SK-N-SH (cell line): ENCODE data around the gene CPN2. TPM values are rescaled to one million over a fixed set of nuclear protein-coding genes. Genes with fewer than 3 reads are reported as not detected.

Source experiments
- CTCF ChIA-PET: fragments of 300-600, 350-600 bp; formaldehyde crosslinking; extraction: SDS; loops from one replicate; lab custom pipeline; 2021; lab: Yijun Ruan, JAX
- POLR2A ChIA-PET: fragments of 350-600 bp; sonication (Branson Sonifier 250); formaldehyde crosslinking; extraction: SDS; loops from one replicate; lab custom pipeline; 2020; ENCODE audit warnings: antibody characterized with exemption, inconsistent platforms; lab: Yijun Ruan, JAX
- DNase-seq: peaks from one replicate; pipeline ENCODE4 v3.0.0; 2012
- H2AFZ ChIP-seq: fragments of 200-600 bp; sonication (generic); 2 replicates; pipeline ENCODE4 v1.8.1; 2016; ENCODE audit warnings: antibody characterized with exemption, mild to moderate bottlenecking, low read depth
- H3F3A ChIP-seq: fragments of 200-600 bp; sonication (generic); replicated peaks from 2 replicates; pipeline ENCODE3; 2016; ENCODE audit warnings: antibody characterized with exemption, mild to moderate bottlenecking; ENCODE audit not compliant: insufficient read depth
- H3K27ac ChIP-seq, 2 experiments: fragments of 200-500 bp in 1 of 2; fragments of 200-600 bp in 1 of 2; sonication (Bioruptor generic) in 1 of 2; sonication (generic), shearing (Covaris generic) in 1 of 2; 2 replicates each; pipeline versions ENCODE4 v1.5.1 to v1.6.1; 2014 to 2016; ENCODE audit warnings: low read depth in 2 of 2, inconsistent platforms in 1 of 2, low read length in 1 of 2, mild to moderate bottlenecking in 1 of 2, mixed read lengths in 1 of 2
- H3K27me3 ChIP-seq: fragments of 200-600 bp; sonication (generic), shearing (Covaris generic); 2 replicates; pipeline ENCODE4 v1.6.1; 2016; ENCODE audit warnings: mixed run types; ENCODE audit not compliant: insufficient read depth
- H3K36me3 ChIP-seq, 2 experiments: fragments of 200-500 bp in 1 of 2; fragments of 200-600 bp in 1 of 2; sonication (Bioruptor generic) in 1 of 2; sonication (generic) in 1 of 2; replicated peaks in 1 of 2; 2 replicates each; pipeline versions ENCODE3 to v1.5.1; 2014 to 2016; ENCODE audit warnings: low read length in 1 of 2, mild to moderate bottlenecking in 1 of 2; ENCODE audit not compliant: insufficient read depth in 2 of 2, control insufficient read depth in 1 of 2
- H3K4me1 ChIP-seq, 2 experiments: fragments of 200-500 bp in 1 of 2; fragments of 200-600 bp in 1 of 2; sonication (Bioruptor generic) in 1 of 2; sonication (generic), shearing (Covaris generic) in 1 of 2; 2 replicates each; pipeline versions ENCODE4 v1.5.1 to v1.6.1; 2014 to 2016; ENCODE audit warnings: low read depth in 1 of 2, low read length in 1 of 2, mixed run types in 1 of 2; ENCODE audit not compliant: insufficient read depth in 2 of 2, control insufficient read depth in 1 of 2
- H3K4me2 ChIP-seq: fragments of 200-600 bp; sonication (generic), shearing (Covaris generic); 2 replicates; pipeline ENCODE4 v1.6.1; 2017; ENCODE audit warnings: mixed run types
- H3K4me3 ChIP-seq, 2 experiments: fragments of 200-500 bp in 1 of 2; fragments of 200-600 bp in 1 of 2; sonication (Bioruptor generic) in 1 of 2; sonication (generic), shearing (Covaris generic) in 1 of 2; 2 replicates each; pipeline versions ENCODE4 v1.5.1 to v1.8.1; 2014 to 2016; ENCODE audit warnings: low read depth in 2 of 2, inconsistent platforms in 1 of 2, low read length in 1 of 2, mild to moderate bottlenecking in 1 of 2, mixed read lengths in 1 of 2, moderate library complexity in 1 of 2
- H3K79me2 ChIP-seq: fragments of 200-600 bp; sonication (generic); 2 replicates; pipeline ENCODE4 v1.8.1; 2017; ENCODE audit warnings: mild to moderate bottlenecking; ENCODE audit not compliant: insufficient read depth
- H3K9ac ChIP-seq: fragments of 200-600 bp; sonication (generic); 2 replicates; pipeline ENCODE4 v1.6.1; 2017; ENCODE audit warnings: mixed run types
- H3K9me2 ChIP-seq: fragments of 200-600 bp; sonication (generic); 2 replicates; pipeline ENCODE4 v1.6.1; 2017; ENCODE audit warnings: mixed run types
- H3K9me3 ChIP-seq: fragments of 200-600 bp; sonication (generic); 2 replicates; pipeline ENCODE4 v1.6.1; 2017; ENCODE audit warnings: mixed run types, mild to moderate bottlenecking, moderate library complexity
- H4K20me1 ChIP-seq: fragments of 200-600 bp; sonication (generic); 2 replicates; pipeline ENCODE4 v1.6.1; 2017; ENCODE audit warnings: mild to moderate bottlenecking, mixed run types; ENCODE audit not compliant: insufficient read depth
- ELF1 ChIP-seq: IDR thresholded peaks from 2 replicates; pipeline ENCODE4 v1.4.0; 2012
- FOXM1 ChIP-seq: IDR thresholded peaks from 2 replicates; pipeline ENCODE4 v1.4.0; 2012; ENCODE audit warnings: low read depth, mild to moderate bottlenecking
- GABPA ChIP-seq: IDR thresholded peaks from 2 replicates; pipeline ENCODE4 v1.4.0; 2012; ENCODE audit warnings: low read depth, mild to moderate bottlenecking
- IRF3 ChIP-seq: fragments of 150-350 bp; IDR thresholded peaks from 2 replicates; pipeline ENCODE4 v1.6.1; 2016; ENCODE audit warnings: mild to moderate bottlenecking, low read depth, low read length
- NRF1 ChIP-seq: IDR thresholded peaks from 2 replicates; pipeline ENCODE4 v1.6.1; 2012; ENCODE audit warnings: low read depth, mild to moderate bottlenecking, low read length
- PBX3 ChIP-seq: IDR thresholded peaks from 2 replicates; pipeline ENCODE4; 2012
- POLR2AphosphoS5 ChIP-seq: IDR thresholded peaks from 2 replicates; pipeline ENCODE4 v1.6.1; 2012; ENCODE audit warnings: low read depth, low read length
- RAD21 ChIP-seq: IDR thresholded peaks from 2 replicates; pipeline ENCODE4 v1.6.1; 2012; ENCODE audit warnings: mild to moderate bottlenecking, low read length
- REST ChIP-seq: IDR thresholded peaks from 2 replicates; pipeline ENCODE4 v1.6.1; 2012; ENCODE audit warnings: mild to moderate bottlenecking, low read depth, low read length, moderate library complexity
- RFX5 ChIP-seq: IDR thresholded peaks from 2 replicates; pipeline ENCODE4 v1.6.1; 2012; ENCODE audit warnings: mild to moderate bottlenecking, improper control_type of control experiment, low read length
- RXRA ChIP-seq: IDR thresholded peaks from 2 replicates; pipeline ENCODE4 v1.4.0; 2012; ENCODE audit warnings: low read depth, mild to moderate bottlenecking, borderline replicate concordance
- SIN3A ChIP-seq: IDR thresholded peaks from 2 replicates; pipeline ENCODE4 v1.6.1; 2012; ENCODE audit warnings: low read depth, mild to moderate bottlenecking, low read length, moderate library complexity, borderline replicate concordance
- SMC3 ChIP-seq: IDR thresholded peaks from 2 replicates; pipeline ENCODE4 v1.6.1; 2012; ENCODE audit warnings: low read depth, low read length, improper control_type of control experiment
- TAF1 ChIP-seq: IDR thresholded peaks from 2 replicates; pipeline ENCODE4 v1.6.1; 2012; ENCODE audit warnings: low read depth, mild to moderate bottlenecking, low read length, moderate library complexity, borderline replicate concordance
- TCF12 ChIP-seq: IDR thresholded peaks from 2 replicates; pipeline ENCODE4 v1.4.0; 2012
- TEAD4 ChIP-seq: IDR thresholded peaks from 2 replicates; pipeline ENCODE4 v1.4.0; 2012; ENCODE audit warnings: mild to moderate bottlenecking, borderline replicate concordance; ENCODE audit not compliant: insufficient read depth
- USF1 ChIP-seq: IDR thresholded peaks from 2 replicates; pipeline ENCODE4 v1.4.0; 2012; ENCODE audit warnings: low read depth, borderline replicate concordance
- USF2 ChIP-seq: fragments of 150-350 bp; IDR thresholded peaks from 2 replicates; pipeline ENCODE4 v1.6.1; 2017; ENCODE audit warnings: antibody characterized with exemption, low read length, low read depth, borderline replicate concordance
- WGBS: methylation state at CpG from one replicate; pipeline ENCODE4 v1.1.6; 2017; ENCODE audit warnings: low lambda C conversion rate; 5-methylcytosine and 5-hydroxymethylcytosine counted together
- polyA plus RNA-seq, 3 experiments: library from polyadenylated mRNA; depleted of rRNA; stranded (reverse); fragments of >200 nt; gene quantifications; 2 replicates each; pipeline ENCODE4 v1.2.3, GENCODE V29; 2012

The CPN2 gene
- polyA plus RNA-seq, 1 of the 3 experiments (the other 2 are of a cell fraction): not detected

GRCh38 chr3:194293546-194294198, 57.5 kb downstream of the CPN2 start (continued):
- TF ChIP-seq REST (no peak), USF2 (no peak), SIN3A (no peak), TCF12 (no peak)

GRCh38 chr3:194292331-194292730, 58.8 kb downstream of the CPN2 start:
- peaks cover 5% of the 10 kb centered on the region; the same call in 1 of the 2 replicates for H3K27me3 ChIP-seq
- DNase-seq: no peak
- peaks cover 0 to 13% of the 10 kb centered on the region in 2 experiments; a peak in 2 of 4 replicates for H3K4me1 ChIP-seq
- H3K9ac ChIP-seq: no peak overlapping the region
- no peaks in the 10 kb centered on the region for H3K9me2 ChIP-seq
- no peak overlapping the region for H2AFZ ChIP-seq
- H3F3A ChIP-seq: no peaks in the 10 kb centered on the region
- no peak overlapping the region for H3K4me3 ChIP-seq
- H3K36me3 ChIP-seq: no peaks in the 10 kb centered on the region
- WGBS: 76% methylated on average over 3 of the region's 3 CpGs
- ChIA-PET CTCF (interaction anchor here (1.4 kb wide), 1 partner anchor 23 kb away, joined by 3 read pairs; no protein-coding TSS in a partner anchor), POLR2A (no interaction called here)
- no peaks in the 10 kb centered on the region for H3K79me2 ChIP-seq
- no peaks in the 10 kb centered on the region for H3K9me3 ChIP-seq
- no peak overlapping the region for H3K4me2 ChIP-seq
- no peak overlapping the region for H3K27ac ChIP-seq
- H4K20me1 ChIP-seq: no peaks in the 10 kb centered on the region
- TF ChIP-seq NRF1: no peak
- no peak for TF ChIP-seq TEAD4
- no peak for TF ChIP-seq RFX5
- no peak for TF ChIP-seq IRF3
- no peak for TF ChIP-seq ELF1
- TF ChIP-seq FOXM1: no peak
- TF ChIP-seq REST: no peak
- TF ChIP-seq RAD21: no peak
- TF ChIP-seq SMC3: no peak
- TF ChIP-seq GABPA: no peak
- no peak for TF ChIP-seq USF2
- TF ChIP-seq TAF1: no peak
- TF ChIP-seq PBX3: no peak
- TF ChIP-seq USF1: no peak
- TF ChIP-seq RXRA: no peak
- TF ChIP-seq POLR2AphosphoS5: no peak
- TF ChIP-seq TCF12: no peak
